ENCODE measurements around the gene IL10RB. TPM values are rescaled to one million over a fixed set of nuclear protein-coding genes. Genes with fewer than 3 reads are reported as not detected.
"Not testable (repeated sequence)": the region's sequence is repeated elsewhere in the genome, so short reads cannot be mapped to it uniquely, and the experiment has no call there.

Gene IL10RB
- 30.9 TPM for total RNA-seq
- 100 to 1,000 TPM in 1 of 4 donors, 10 to 100 TPM in 3; 72.3 to 105 (median 84.9) TPM for polyA plus RNA-seq

DNA sequence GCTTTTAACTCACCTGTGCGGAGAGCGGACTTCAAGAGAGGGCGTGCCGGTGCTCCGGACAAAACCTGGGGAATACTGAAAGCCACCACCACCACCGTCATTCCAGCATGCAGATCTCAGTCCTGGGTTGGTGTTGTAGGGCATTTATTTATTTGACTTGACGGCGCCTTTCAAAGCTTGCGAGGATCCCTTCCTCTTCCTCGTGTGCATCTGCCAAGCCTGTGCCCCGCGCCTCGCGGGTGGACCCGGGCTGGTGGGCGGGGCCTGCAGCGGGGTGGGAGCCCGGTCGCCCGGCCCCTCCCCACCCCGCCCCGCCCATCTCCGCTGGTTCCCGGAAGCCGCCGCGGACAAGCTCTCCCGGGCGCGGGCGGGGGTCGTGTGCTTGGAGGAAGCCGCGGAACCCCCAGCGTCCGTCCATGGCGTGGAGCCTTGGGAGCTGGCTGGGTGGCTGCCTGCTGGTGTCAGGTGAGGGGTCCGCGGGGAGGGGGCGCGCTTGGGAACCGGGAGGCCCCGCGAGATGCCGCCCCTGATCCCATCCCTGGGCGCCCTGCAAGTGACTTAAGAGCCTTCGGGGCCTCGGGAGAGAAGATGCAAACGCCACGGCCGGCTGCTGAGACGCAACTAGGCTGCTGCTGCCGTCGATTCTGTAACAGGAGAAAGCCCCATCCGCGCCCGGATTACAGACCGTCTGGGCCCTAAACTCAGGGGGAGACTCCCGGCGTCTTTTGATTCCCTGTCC is at the start of gene IL10RB:
Gene IL10RB, plus strand, starts transcription at position 318 of the 739 bp plus-strand sequence. Its CDS starts 99 bp downstream, at position 417.
- peak within 1 kb of the TSS; percentile 90 for H3K4me3 ChIP-seq (ENCODE audit: low read depth, low read length)

DNA sequence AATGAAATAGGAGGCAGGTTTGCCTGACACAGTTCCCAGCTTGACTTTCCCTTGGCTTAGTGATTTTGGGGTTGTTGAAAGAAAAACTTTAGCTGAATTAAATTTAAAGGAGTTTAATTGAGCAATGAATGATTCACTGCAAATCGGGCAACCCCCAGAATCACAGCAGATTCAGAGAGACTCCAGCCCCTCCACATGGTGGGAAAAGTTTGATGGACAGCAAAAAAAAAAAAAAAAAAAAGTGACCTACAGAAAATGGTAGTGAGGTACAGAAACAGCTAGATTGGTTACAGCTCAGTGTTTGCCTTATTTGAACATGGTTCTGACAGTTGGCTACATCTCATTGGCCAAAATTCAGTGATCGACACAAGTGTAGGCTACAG is 49.0 kb upstream of the IL10RB start:
- H3K27me3 Mint-ChIP-seq = no peaks in the 10 kb centered on the region
- H3K9me3 ChIP-seq (ENCODE audit: control insufficient read depth in 2 of 2, low read length in 2 of 2) = no peaks in the 10 kb centered on the region
- H3K4me3 Mint-ChIP-seq = peak overlapping the region in 2 of 4 donors; percentile 70 to 91
- no peaks in the 10 kb centered on the region for H3K27me3 ChIP-seq (ENCODE audit: control insufficient read depth, insufficient read depth, low read length)
- H3K36me3 ChIP-seq (ENCODE audit: control insufficient read depth, insufficient read depth, low read length) = no peaks in the 10 kb centered on the region
- ATAC-seq (ENCODE audit: low read depth in 2 of 2) (no peak), DNase-seq (no peak)
- H3K36me3 Mint-ChIP-seq = peaks cover 8% of the 10 kb centered on the region
- H3K4me1 ChIP-seq (ENCODE audit: control insufficient read depth, insufficient read depth, low read length, poor library complexity, severe bottlenecking) = peaks cover 58% of the 10 kb centered on the region
- no peak overlapping the region for H3K4me3 ChIP-seq (ENCODE audit: low read depth, low read length)
- peaks cover 34 to 86% (median 69%) of the 10 kb centered on the region in 4 donors for H3K4me1 Mint-ChIP-seq
- no peak overlapping the region for H3K27ac ChIP-seq (ENCODE audit: insufficient read depth, low read length, poor library complexity, severe bottlenecking)
- H3K27ac Mint-ChIP-seq = peak overlapping the region in 2 of 3 donors; percentile 81 to 96
- peaks cover 0 to 31% (median 3%) of the 10 kb centered on the region in 7 donors for H3K9me3 Mint-ChIP-seq

More for the DNA sequence above, at the start of gene IL10RB:
- Histone ChIP-seq H3K27me3 (ENCODE audit: control insufficient read depth, insufficient read depth, low read length) (no peaks in the 10 kb centered on the region), H3K9me3 (ENCODE audit: control insufficient read depth in 2 of 2, low read length in 2 of 2) (no peaks in the 10 kb centered on the region), H3K4me1 (ENCODE audit: control insufficient read depth, insufficient read depth, low read length, poor library complexity, severe bottlenecking) (peaks cover 62% of the 10 kb centered on the region), H3K27ac (ENCODE audit: insufficient read depth, low read length, poor library complexity, severe bottlenecking) (peak within 1 kb of the TSS; percentile 86), H3K36me3 (ENCODE audit: control insufficient read depth, insufficient read depth, low read length) (peaks cover 29% of the 10 kb centered on the region)
- Mint-ChIP-seq H3K4me1 (peaks cover 29 to 89% (median 50%) of the 10 kb centered on the region in 4 donors), H3K27ac (peak within 1 kb of the TSS; percentile 94 to 96 (median 96)), H3K4me3 (peak within 1 kb of the TSS; percentile 97 to 99 (median 98)), H3K36me3 (peaks cover 28% of the 10 kb centered on the region), H3K9me3 (no peaks in the 10 kb centered on the region), H3K27me3 (peaks cover 4% of the 10 kb centered on the region)
- ATAC-seq (ENCODE audit: low read depth in 2 of 2) (peak; percentile 63 to 68), DNase-seq (peak; percentile 65 to 87 (median 74))

DNA sequence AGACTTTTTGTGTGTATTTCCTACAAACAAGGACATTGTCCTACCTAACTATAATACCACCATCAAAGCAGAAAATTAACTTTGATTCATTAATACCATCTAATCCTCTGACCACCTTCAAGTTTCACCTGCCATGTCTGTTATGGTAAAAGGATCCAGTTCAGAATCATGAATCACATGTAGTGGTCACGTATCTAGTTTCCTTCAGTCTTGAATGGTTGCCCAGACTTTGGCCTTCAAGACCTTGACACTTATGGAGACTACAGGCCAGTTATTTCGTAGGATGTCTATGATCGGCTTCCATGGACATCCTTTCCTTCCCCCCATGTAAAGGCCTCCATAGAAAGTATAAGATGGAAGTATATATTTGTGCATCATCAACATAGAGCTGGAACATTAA is 46.9 kb upstream of the IL10RB start:
- H3K4me3 Mint-ChIP-seq = peak overlapping the region in 3 of 4 donors; percentile 52 to 56 (median 54)

DNA sequence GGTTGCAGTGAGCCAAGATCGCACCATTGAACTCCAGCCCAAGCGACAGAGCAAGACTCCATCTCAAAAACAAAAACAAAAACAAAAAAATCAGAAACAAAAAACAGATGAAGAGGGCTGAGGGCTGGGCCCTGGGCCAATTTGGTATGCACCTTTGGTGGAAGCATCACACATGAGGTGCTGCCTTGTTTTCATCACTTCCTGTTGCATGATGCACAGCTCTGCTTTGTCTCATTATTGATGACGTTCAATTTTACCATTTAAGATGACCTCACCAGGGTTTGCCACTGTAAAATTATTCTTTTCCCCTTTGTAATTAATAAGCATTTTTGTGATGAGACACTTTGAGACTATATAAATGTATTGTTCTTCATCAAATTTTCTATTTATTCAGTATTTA is 46.2 kb upstream of the IL10RB start:
- ATAC-seq (ENCODE audit: low read depth in 2 of 2) (no peak), DNase-seq (peak in 1 of 3 donors; percentile 55)
- peaks cover 4% of the 10 kb centered on the region for H3K27me3 Mint-ChIP-seq

More for the DNA sequence above, 46.9 kb upstream of the IL10RB start:
- DNase-seq (no peak), ATAC-seq (ENCODE audit: low read depth in 2 of 2) (no peak)
- H3K27me3 Mint-ChIP-seq = no peaks in the 10 kb centered on the region
- peaks cover 40% of the 10 kb centered on the region for H3K4me1 ChIP-seq (ENCODE audit: control insufficient read depth, insufficient read depth, low read length, poor library complexity, severe bottlenecking)
- no peaks in the 10 kb centered on the region for H3K27me3 ChIP-seq (ENCODE audit: control insufficient read depth, insufficient read depth, low read length)
- peak overlapping the region; percentile 15 for H3K4me3 ChIP-seq (ENCODE audit: low read depth, low read length)
- peaks cover 31 to 65% (median 51%) of the 10 kb centered on the region in 4 donors for H3K4me1 Mint-ChIP-seq
- H3K9me3 Mint-ChIP-seq = peaks cover 0 to 27% (median 3%) of the 10 kb centered on the region in 7 donors
- H3K36me3 Mint-ChIP-seq = peaks cover 8% of the 10 kb centered on the region
- no peak overlapping the region for H3K27ac ChIP-seq (ENCODE audit: insufficient read depth, low read length, poor library complexity, severe bottlenecking)
- no peaks in the 10 kb centered on the region for H3K9me3 ChIP-seq (ENCODE audit: control insufficient read depth in 2 of 2, low read length in 2 of 2)
- H3K27ac Mint-ChIP-seq = peak overlapping the region; percentile 37 to 85 (median 66)
- H3K36me3 ChIP-seq (ENCODE audit: control insufficient read depth, insufficient read depth, low read length) = no peaks in the 10 kb centered on the region

GRCh38 chr21:33225376-33225775 is 40.8 kb upstream of the IL10RB start:
- H3K4me3 Mint-ChIP-seq = peak overlapping the region in 1 of 4 donors; percentile 49
- peaks cover 0 to 14% (median 0%) of the 10 kb centered on the region in 7 donors for H3K9me3 Mint-ChIP-seq
- H3K27me3 Mint-ChIP-seq; H3K4me1 ChIP-seq (ENCODE audit: control insufficient read depth, insufficient read depth, low read length, poor library complexity, severe bottlenecking); H3K36me3 ChIP-seq (ENCODE audit: control insufficient read depth, insufficient read depth, low read length); H3K27ac ChIP-seq (ENCODE audit: insufficient read depth, low read length, poor library complexity, severe bottlenecking); H3K9me3 ChIP-seq (ENCODE audit: control insufficient read depth in 2 of 2, low read length in 2 of 2); H3K27ac Mint-ChIP-seq; H3K27me3 ChIP-seq (ENCODE audit: control insufficient read depth, insufficient read depth, low read length); ATAC-seq (ENCODE audit: low read depth in 2 of 2); H3K36me3 Mint-ChIP-seq; DNase-seq; H3K4me3 ChIP-seq (ENCODE audit: low read depth, low read length): not testable (repeated sequence)
- peaks cover 12 to 27% (median 13%) of the 10 kb centered on the region in 4 donors for H3K4me1 Mint-ChIP-seq

More for the DNA sequence above, 46.2 kb upstream of the IL10RB start:
- Mint-ChIP-seq H3K9me3 (peaks cover 0 to 27% (median 3%) of the 10 kb centered on the region in 7 donors), H3K27ac (no peak overlapping the region), H3K4me3 (peak overlapping the region in 2 of 4 donors; percentile 27 to 39), H3K4me1 (peaks cover 31 to 60% (median 47%) of the 10 kb centered on the region in 4 donors), H3K36me3 (peaks cover 8% of the 10 kb centered on the region)
- H3K27ac ChIP-seq (ENCODE audit: insufficient read depth, low read length, poor library complexity, severe bottlenecking) = no peak overlapping the region
- H3K4me3 ChIP-seq (ENCODE audit: low read depth, low read length) = no peak overlapping the region
- peaks cover 34% of the 10 kb centered on the region for H3K4me1 ChIP-seq (ENCODE audit: control insufficient read depth, insufficient read depth, low read length, poor library complexity, severe bottlenecking)
- H3K36me3 ChIP-seq (ENCODE audit: control insufficient read depth, insufficient read depth, low read length) = no peaks in the 10 kb centered on the region
- no peaks in the 10 kb centered on the region for H3K9me3 ChIP-seq (ENCODE audit: control insufficient read depth in 2 of 2, low read length in 2 of 2)
- no peaks in the 10 kb centered on the region for H3K27me3 ChIP-seq (ENCODE audit: control insufficient read depth, insufficient read depth, low read length)

GRCh38 chr21:33228455-33228854 is 37.7 kb upstream of the IL10RB start:
- Histone ChIP-seq H3K4me3 (ENCODE audit: low read depth, low read length) (no peak overlapping the region), H3K4me1 (ENCODE audit: control insufficient read depth, insufficient read depth, low read length, poor library complexity, severe bottlenecking) (peaks cover 27% of the 10 kb centered on the region), H3K27ac (ENCODE audit: insufficient read depth, low read length, poor library complexity, severe bottlenecking) (no peak overlapping the region), H3K27me3 (ENCODE audit: control insufficient read depth, insufficient read depth, low read length) (no peaks in the 10 kb centered on the region), H3K36me3 (ENCODE audit: control insufficient read depth, insufficient read depth, low read length) (no peaks in the 10 kb centered on the region), H3K9me3 (ENCODE audit: control insufficient read depth in 2 of 2, low read length in 2 of 2) (no peaks in the 10 kb centered on the region)
- no peak for DNase-seq
- Mint-ChIP-seq H3K9me3 (peaks cover 0 to 4% (median 0%) of the 10 kb centered on the region in 7 donors), H3K4me3 (peak overlapping the region in 3 of 4 donors; percentile 57 to 92 (median 87)), H3K27me3 (peaks cover 7% of the 10 kb centered on the region), H3K27ac (peak overlapping the region in 2 of 3 donors; percentile 43 to 94), H3K36me3 (peaks cover 3% of the 10 kb centered on the region), H3K4me1 (peaks cover 20 to 41% (median 23%) of the 10 kb centered on the region in 4 donors)
- ATAC-seq (ENCODE audit: low read depth in 2 of 2) = no peak

DNA sequence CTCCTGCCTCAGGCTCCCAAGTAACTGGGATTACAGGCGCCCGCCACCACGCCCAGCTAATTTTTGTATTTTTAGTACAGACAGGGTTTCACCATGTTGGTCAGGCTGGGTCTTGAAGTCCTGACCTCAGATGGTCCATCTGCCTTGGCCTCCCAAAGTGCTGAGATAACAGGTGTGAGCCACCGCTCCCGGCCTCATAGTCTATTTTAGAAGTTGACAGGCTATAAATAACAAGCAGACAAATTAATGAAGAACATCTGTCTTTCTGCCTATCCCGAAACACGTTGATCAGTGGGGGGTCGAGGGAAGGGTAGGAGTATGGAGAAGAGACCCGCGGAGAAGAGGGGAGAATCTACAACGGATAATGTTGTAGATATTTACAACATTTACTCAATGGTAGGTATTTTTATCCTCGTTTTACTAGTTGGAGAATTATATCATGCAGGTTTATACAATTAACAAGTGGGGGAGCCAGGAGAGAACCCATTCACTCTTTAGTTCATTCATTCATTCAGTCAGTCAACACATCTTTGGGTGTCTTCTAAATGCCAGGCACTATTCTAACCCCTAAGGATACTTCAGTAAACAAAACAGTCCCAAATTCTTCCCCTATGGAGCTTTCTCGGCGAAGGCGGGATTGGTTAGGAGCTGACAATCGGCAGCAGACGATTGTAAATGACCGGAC is 36.9 kb upstream of the IL10RB start:
- peaks cover 5% of the 10 kb centered on the region for H3K36me3 Mint-ChIP-seq
- peak overlapping the region; percentile 90 to 97 (median 94) for H3K27ac Mint-ChIP-seq
- H3K27me3 Mint-ChIP-seq = peaks cover 7% of the 10 kb centered on the region
- Histone ChIP-seq H3K9me3 (ENCODE audit: control insufficient read depth in 2 of 2, low read length in 2 of 2) (no peaks in the 10 kb centered on the region), H3K36me3 (ENCODE audit: control insufficient read depth, insufficient read depth, low read length) (no peaks in the 10 kb centered on the region), H3K27me3 (ENCODE audit: control insufficient read depth, insufficient read depth, low read length) (no peaks in the 10 kb centered on the region), H3K4me1 (ENCODE audit: control insufficient read depth, insufficient read depth, low read length, poor library complexity, severe bottlenecking) (peaks cover 35% of the 10 kb centered on the region), H3K4me3 (ENCODE audit: low read depth, low read length) (peak overlapping the region; percentile 70), H3K27ac (ENCODE audit: insufficient read depth, low read length, poor library complexity, severe bottlenecking) (peak overlapping the region; percentile 82)
- DNase-seq (no peak), ATAC-seq (ENCODE audit: low read depth in 2 of 2) (peak; percentile 2 to 4)
- peaks cover 22 to 47% (median 28%) of the 10 kb centered on the region in 4 donors for H3K4me1 Mint-ChIP-seq
- peaks cover 0 to 2% (median 0%) of the 10 kb centered on the region in 7 donors for H3K9me3 Mint-ChIP-seq
- peak overlapping the region; percentile 86 to 97 (median 90) for H3K4me3 Mint-ChIP-seq
